GM10248 (cell line): Measurements from ENCODE around the gene ARHGEF3.

ENCODE experiments used
- CTCF ChIA-PET: fragments of 300-600 bp; sonication (Branson Sonifier 250); formaldehyde crosslinking; extraction: SDS; loops from one replicate; lab custom pipeline; 2021; ENCODE audit warnings: antibody characterized with exemption; lab: Yijun Ruan, JAX
- POLR2A ChIA-PET: fragments of 350-650 bp; sonication (Branson Sonifier 250); formaldehyde crosslinking; extraction: SDS; loops from one replicate; lab custom pipeline; 2020; ENCODE audit warnings: antibody characterized with exemption; lab: Yijun Ruan, JAX
- DNase-seq: peaks from one replicate; pipeline ENCODE4 v3.0.0; 2012; ENCODE audit errors: extremely low spot score
- TF ChIP-seq, protein P1 (sequence below): IDR thresholded peaks from 2 replicates; pipeline ENCODE4 v1.5.1; 2012; ENCODE audit warnings: mild to moderate bottlenecking, low read depth; ENCODE audit errors: extremely low read depth, missing control alignments, control extremely low read depth

The ARHGEF3 gene

DNA sequence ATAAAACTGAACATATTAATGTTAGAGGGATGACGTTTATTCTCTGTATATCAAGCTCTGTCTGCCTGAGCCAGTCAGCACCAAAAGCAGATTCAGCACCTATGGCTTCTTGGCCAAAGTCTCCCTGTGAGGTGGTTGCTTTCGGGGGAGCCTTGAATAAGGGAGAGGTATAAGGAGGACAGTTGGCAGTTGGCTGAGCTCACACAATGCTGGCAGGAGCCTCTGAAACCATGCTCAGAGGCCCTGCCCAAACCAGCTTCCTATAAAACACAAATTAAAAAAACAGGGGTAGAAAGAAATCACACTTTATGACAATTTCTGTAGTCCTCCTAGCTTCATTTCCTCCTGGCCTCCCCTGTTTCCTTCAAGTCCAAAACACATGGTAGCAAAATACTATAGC is 18.8 kb downstream of the ARHGEF3 start:
- DNase-seq: no peak
- TF ChIP-seq, protein P1, sequence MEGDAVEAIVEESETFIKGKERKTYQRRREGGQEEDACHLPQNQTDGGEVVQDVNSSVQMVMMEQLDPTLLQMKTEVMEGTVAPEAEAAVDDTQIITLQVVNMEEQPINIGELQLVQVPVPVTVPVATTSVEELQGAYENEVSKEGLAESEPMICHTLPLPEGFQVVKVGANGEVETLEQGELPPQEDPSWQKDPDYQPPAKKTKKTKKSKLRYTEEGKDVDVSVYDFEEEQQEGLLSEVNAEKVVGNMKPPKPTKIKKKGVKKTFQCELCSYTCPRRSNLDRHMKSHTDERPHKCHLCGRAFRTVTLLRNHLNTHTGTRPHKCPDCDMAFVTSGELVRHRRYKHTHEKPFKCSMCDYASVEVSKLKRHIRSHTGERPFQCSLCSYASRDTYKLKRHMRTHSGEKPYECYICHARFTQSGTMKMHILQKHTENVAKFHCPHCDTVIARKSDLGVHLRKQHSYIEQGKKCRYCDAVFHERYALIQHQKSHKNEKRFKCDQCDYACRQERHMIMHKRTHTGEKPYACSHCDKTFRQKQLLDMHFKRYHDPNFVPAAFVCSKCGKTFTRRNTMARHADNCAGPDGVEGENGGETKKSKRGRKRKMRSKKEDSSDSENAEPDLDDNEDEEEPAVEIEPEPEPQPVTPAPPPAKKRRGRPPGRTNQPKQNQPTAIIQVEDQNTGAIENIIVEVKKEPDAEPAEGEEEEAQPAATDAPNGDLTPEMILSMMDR: no peak
- POLR2A ChIA-PET: no interaction called here
- CTCF ChIA-PET: interaction anchor here (0.8 to 16.1 kb wide), 6 partner anchors 18 to 206 kb away, joined by 3 to 293 read pairs (median 4); partner anchors contain the start of gene ARHGEF3

- ChIA-PET POLR2A (no interaction called here), CTCF (interaction anchor here (0.8 to 16.1 kb wide), 9 partner anchors 9 to 214 kb away, joined by 3 to 293 read pairs (median 4); partner anchors contain the start of gene ARHGEF3)
- TF ChIP-seq, protein P1: no peak
- DNase-seq: no peak
Measured at GRCh38 chr3:56782215-56782614, 19.5 kb downstream of the ARHGEF3 start.

- ChIA-PET POLR2A (no interaction called here), CTCF (interaction anchor here (1.0 to 16.1 kb wide), 8 partner anchors 8 to 214 kb away, joined by 3 to 293 read pairs (median 4); partner anchors contain the start of gene ARHGEF3)
- DNase-seq: no peak
- TF ChIP-seq, protein P1: no peak
Measured at GRCh38 chr3:56781762-56782161, 20.0 kb downstream of the ARHGEF3 start.

- TF ChIP-seq, protein P1: no peak
- ChIA-PET CTCF (interaction anchor here (1.3 to 16.1 kb wide), 4 partner anchors 11 to 78 kb away, joined by 3 to 293 read pairs (median 12); partner anchors contain the start of gene ARHGEF3), POLR2A (no interaction called here)
- no peak for DNase-seq
Measured at GRCh38 chr3:56780936-56781335, 20.8 kb downstream of the ARHGEF3 start.

- CTCF ChIA-PET: interaction anchor here (1.0 to 16.1 kb wide), 9 partner anchors 9 to 76 kb away, joined by 3 to 293 read pairs (median 5); partner anchors contain the start of gene ARHGEF3
- TF ChIP-seq, protein P1: no peak
- no peak for DNase-seq
- POLR2A ChIA-PET: no interaction called here
Measured at GRCh38 chr3:56778893-56779292, 22.9 kb downstream of the ARHGEF3 start.

- CTCF ChIA-PET: interaction anchor here (1.0 to 2.0 kb wide), 2 partner anchors 12 to 51 kb away, joined by 3 to 7 read pairs; no protein-coding TSS in a partner anchor
- no peak for DNase-seq
- TF ChIP-seq, protein P1: no peak
- POLR2A ChIA-PET: no interaction called here
Measured at GRCh38 chr3:56776556-56776950, 25.2 kb downstream of the ARHGEF3 start.
